OCI-LY1 (cell line): ENCODE data around the gene ARL15.

Experiments
- CTCF ChIP-seq: fragments of 200-600 bp; sonication (generic), shearing (Covaris generic); IDR thresholded peaks from 2 replicates; pipeline ENCODE4 v1.5.1; 2017; ENCODE audit warnings: mild to moderate bottlenecking, antibody characterized with exemption, low read length, moderate library complexity, mixed read lengths
- EZH2 ChIP-seq: fragments of 200-600 bp; sonication (generic), shearing (Covaris generic); IDR thresholded peaks from 2 replicates; pipeline ENCODE4 v1.8.0; 2017; ENCODE audit warnings: borderline replicate concordance, mixed run types, mild to moderate bottlenecking, antibody characterized with exemption, low read length, moderate library complexity, mixed read lengths

- no peak for TF ChIP-seq CTCF
- TF ChIP-seq EZH2: no peak
These were observed 134.1 kb downstream of the ARL15 start for GRCh38 chr5:54176066-54176830.
